ENCODE results near the gene HPSE2. TPM values are rescaled to one million over a fixed set of nuclear protein-coding genes. Genes with fewer than 3 reads are reported as not detected.
A peak's percentile ranks its signal among the peaks of the same experiment; 100 is the strongest.

The HPSE2 gene
- total and polyA plus RNA-seq, 8 donors = 0.04 to 1.1 (median 0.05) TPM; not detected in 5

DNA sequence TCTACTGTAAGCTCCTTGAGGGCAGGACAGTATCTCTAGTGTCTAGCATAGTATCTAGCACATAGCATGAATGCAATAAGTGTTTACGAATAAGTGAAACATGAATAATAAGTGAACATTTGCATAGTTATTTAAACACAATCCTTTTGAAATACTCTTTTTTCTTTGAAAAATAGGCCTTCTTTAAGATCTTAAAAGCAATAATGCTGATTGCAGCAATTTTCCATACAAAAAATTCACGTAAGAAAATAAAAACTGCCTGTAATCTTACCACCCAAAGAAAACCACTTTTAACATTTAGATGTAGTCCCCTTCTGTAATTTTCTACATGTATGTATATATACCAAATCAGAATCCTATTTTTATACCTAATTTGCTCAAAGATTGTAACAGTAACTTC, 626.4 kb downstream of the HPSE2 start:
- no peak for TF ChIP-seq CTCF (IDR thresholded peaks at IDR 0.05)
- no peak for FAIRE-seq
- Histone ChIP-seq H3K36me3 (no peaks in the 10 kb centered on the region), H3K27me3 (no peaks in the 10 kb centered on the region), H3K4me1 (no peaks in the 10 kb centered on the region), H3K9me3 (no peaks in the 10 kb centered on the region), H3K27ac (no peak overlapping the region), H3K4me3 (no peak overlapping the region)
- DNase-seq = no peak
- 85 to 91% methylated on average over 2 of the region's 2 CpGs for WGBS, 2 donors
- no peak for ATAC-seq
- intact Hi-C loops (cut with DNase I) = no loop called here

- WGBS, 2 donors = 12 to 17% methylated on average over 5 of the region's 5 CpGs
- no peak for TF ChIP-seq CTCF (IDR thresholded peaks at IDR 0.05)
- ATAC-seq (no peak), FAIRE-seq (no peak), DNase-seq (no peak)
- no peak overlapping the region for H3K27ac ChIP-seq
- no peak overlapping the region for H3K4me3 ChIP-seq
- no peaks in the 10 kb centered on the region for H3K27me3 ChIP-seq
- no peaks in the 10 kb centered on the region for H3K9me3 ChIP-seq
- no peaks in the 10 kb centered on the region for H3K36me3 ChIP-seq
- intact Hi-C loops (cut with DNase I) = no loop called here
- H3K4me1 ChIP-seq = no peaks in the 10 kb centered on the region
Measured at GRCh38 chr10:98608411-98608810, 627.2 kb downstream of the HPSE2 start.

GRCh38 chr10:98602224-98602623, 633.4 kb downstream of the HPSE2 start:
- H3K4me3 ChIP-seq = no peak overlapping the region
- intact Hi-C loops (cut with DNase I) = no loop called here
- H3K36me3 ChIP-seq = no peaks in the 10 kb centered on the region
- DNase-seq = no peak
- no peaks in the 10 kb centered on the region for H3K9me3 ChIP-seq
- no peak overlapping the region for H3K27ac ChIP-seq
- ATAC-seq = no peak
- TF ChIP-seq CTCF (IDR thresholded peaks at IDR 0.05) = no peak
- no peak for FAIRE-seq
- H3K27me3 ChIP-seq = no peaks in the 10 kb centered on the region
- H3K4me1 ChIP-seq = no peaks in the 10 kb centered on the region

GRCh38 chr10:98599032-98599610, 636.5 kb downstream of the HPSE2 start:
- no peak for TF ChIP-seq CTCF (IDR thresholded peaks at IDR 0.05)
- Histone ChIP-seq H3K9me3 (no peaks in the 10 kb centered on the region), H3K36me3 (no peaks in the 10 kb centered on the region), H3K4me3 (no peak overlapping the region), H3K27ac (no peak overlapping the region), H3K4me1 (no peaks in the 10 kb centered on the region), H3K27me3 (no peaks in the 10 kb centered on the region)
- intact Hi-C loops (cut with DNase I) = no loop called here
- DNase-seq (peak in 1 of 6 donors; percentile 40), ATAC-seq (no peak), FAIRE-seq (no peak)
- 82 to 92% methylated on average over 6 of the region's 6 CpGs for WGBS, 2 donors

- 73 to 89% methylated on average over 2 of the region's 2 CpGs for WGBS, 2 donors
- intact Hi-C loops (cut with DNase I) = no loop called here
- H3K9me3 ChIP-seq = no peaks in the 10 kb centered on the region
- H3K27ac ChIP-seq = no peak overlapping the region
- H3K4me3 ChIP-seq = no peak overlapping the region
- TF ChIP-seq CTCF (IDR thresholded peaks at IDR 0.05) = no peak
- DNase-seq = no peak
- no peaks in the 10 kb centered on the region for H3K27me3 ChIP-seq
- no peak for ATAC-seq
- no peaks in the 10 kb centered on the region for H3K4me1 ChIP-seq
- FAIRE-seq = no peak
- no peaks in the 10 kb centered on the region for H3K36me3 ChIP-seq
Measured at GRCh38 chr10:98596404-98596803, 639.2 kb downstream of the HPSE2 start.

All from pancreas (tissue), 10 donors.